ENCODE measurements around the gene GLIS2.

- TF ChIP-seq CTCF (IDR thresholded peaks at IDR 0.05) (no peak), POLR2A (IDR thresholded peaks at IDR 0.05) (no peak)
These were observed 16.9 kb downstream of the GLIS2 start for GRCh38 chr16:4332623-4333307.
